Measurements from ENCODE around the gene ACKR3. TPM values are rescaled to one million over a fixed set of nuclear protein-coding genes. Genes with fewer than 3 reads are reported as not detected.

The ACKR3 gene
- total RNA-seq, 1 donor from 2014 or later: 56.6 TPM

GRCh38 chr2:236626391-236627150 is 56.9 kb downstream of the ACKR3 start:
- Mint-ChIP-seq H3K27me3 (ENCODE audit: low read depth) (no peaks in the 10 kb centered on the region), H3K27ac (ENCODE audit: unreplicated experiment) (no peak overlapping the region), H3K36me3 (ENCODE audit: low read depth) (no peaks in the 10 kb centered on the region), H3K4me3 (ENCODE audit: unreplicated experiment) (no peak overlapping the region), H3K4me1 (ENCODE audit: low read depth) (no peaks in the 10 kb centered on the region), H3K9me3 (ENCODE audit: low read depth) (no peaks in the 10 kb centered on the region)
- no peak for DNase-seq (ENCODE audit: low spot score)
- no peak for TF ChIP-seq CTCF (IDR thresholded peaks at IDR 0.05)

- no peaks in the 10 kb centered on the region for H3K36me3 Mint-ChIP-seq (ENCODE audit: low read depth)
- H3K4me3 Mint-ChIP-seq (ENCODE audit: unreplicated experiment): no peak overlapping the region
- no peak for DNase-seq (ENCODE audit: low spot score)
- no peaks in the 10 kb centered on the region for H3K4me1 Mint-ChIP-seq (ENCODE audit: low read depth)
- no peaks in the 10 kb centered on the region for H3K9me3 Mint-ChIP-seq (ENCODE audit: low read depth)
- H3K27ac Mint-ChIP-seq (ENCODE audit: unreplicated experiment): no peak overlapping the region
- no peaks in the 10 kb centered on the region for H3K27me3 Mint-ChIP-seq (ENCODE audit: low read depth)
- no peak for TF ChIP-seq CTCF (IDR thresholded peaks at IDR 0.05)
Observed at GRCh38 chr2:236627193-236627592, 57.6 kb downstream of the ACKR3 start.

GRCh38 chr2:236627841-236628240 is 58.2 kb downstream of the ACKR3 start:
- DNase-seq (ENCODE audit: low spot score): no peak
- no peaks in the 10 kb centered on the region for H3K36me3 Mint-ChIP-seq (ENCODE audit: low read depth)
- H3K9me3 Mint-ChIP-seq (ENCODE audit: low read depth): no peaks in the 10 kb centered on the region
- no peaks in the 10 kb centered on the region for H3K27me3 Mint-ChIP-seq (ENCODE audit: low read depth)
- no peak overlapping the region for H3K27ac Mint-ChIP-seq (ENCODE audit: unreplicated experiment)
- H3K4me1 Mint-ChIP-seq (ENCODE audit: low read depth): no peaks in the 10 kb centered on the region
- no peak for TF ChIP-seq CTCF (IDR thresholded peaks at IDR 0.05)
- no peak overlapping the region for H3K4me3 Mint-ChIP-seq (ENCODE audit: unreplicated experiment)

- DNase-seq (ENCODE audit: low spot score): no peak
- H3K27me3 Mint-ChIP-seq (ENCODE audit: low read depth): no peaks in the 10 kb centered on the region
- no peaks in the 10 kb centered on the region for H3K4me1 Mint-ChIP-seq (ENCODE audit: low read depth)
- no peaks in the 10 kb centered on the region for H3K9me3 Mint-ChIP-seq (ENCODE audit: low read depth)
- no peak overlapping the region for H3K27ac Mint-ChIP-seq (ENCODE audit: unreplicated experiment)
- no peak overlapping the region for H3K4me3 Mint-ChIP-seq (ENCODE audit: unreplicated experiment)
- no peaks in the 10 kb centered on the region for H3K36me3 Mint-ChIP-seq (ENCODE audit: low read depth)
- no peak for TF ChIP-seq CTCF (IDR thresholded peaks at IDR 0.05)
Observed at GRCh38 chr2:236628256-236628901, 58.8 kb downstream of the ACKR3 start.

- TF ChIP-seq CTCF (IDR thresholded peaks at IDR 0.05): no peak
- Mint-ChIP-seq H3K4me3 (ENCODE audit: unreplicated experiment) (no peak overlapping the region), H3K27ac (ENCODE audit: unreplicated experiment) (no peak overlapping the region), H3K9me3 (ENCODE audit: low read depth) (no peaks in the 10 kb centered on the region), H3K27me3 (ENCODE audit: low read depth) (no peaks in the 10 kb centered on the region), H3K36me3 (ENCODE audit: low read depth) (no peaks in the 10 kb centered on the region), H3K4me1 (ENCODE audit: low read depth) (no peaks in the 10 kb centered on the region)
- no peak for DNase-seq (ENCODE audit: low spot score)
Observed at GRCh38 chr2:236628981-236629605, 59.5 kb downstream of the ACKR3 start.

Measured in chondrocyte (in vitro differentiated cells).